Measurements from ENCODE around the gene FOXO1.

DNA sequence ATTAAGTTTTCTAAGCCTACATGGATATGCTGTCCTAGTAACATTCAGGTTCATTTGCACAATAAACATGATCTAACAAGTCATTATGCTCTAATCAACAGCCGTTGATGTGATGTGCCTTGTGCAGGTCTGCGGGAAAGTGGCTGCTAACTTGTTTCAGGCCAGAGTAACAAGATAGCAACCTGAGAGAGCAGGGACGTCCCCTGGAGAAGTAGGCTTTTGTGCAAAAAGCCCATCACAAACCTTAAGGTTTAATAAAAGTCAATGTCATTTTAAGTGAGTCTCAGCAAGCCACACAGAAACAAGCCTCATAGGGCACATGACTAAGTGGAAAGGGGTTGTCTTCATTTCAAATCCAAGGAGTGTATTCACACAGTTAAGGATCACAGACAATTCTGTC lies 17.6 kb downstream of the FOXO1 start:
- TF ChIP-seq, protein P1, sequence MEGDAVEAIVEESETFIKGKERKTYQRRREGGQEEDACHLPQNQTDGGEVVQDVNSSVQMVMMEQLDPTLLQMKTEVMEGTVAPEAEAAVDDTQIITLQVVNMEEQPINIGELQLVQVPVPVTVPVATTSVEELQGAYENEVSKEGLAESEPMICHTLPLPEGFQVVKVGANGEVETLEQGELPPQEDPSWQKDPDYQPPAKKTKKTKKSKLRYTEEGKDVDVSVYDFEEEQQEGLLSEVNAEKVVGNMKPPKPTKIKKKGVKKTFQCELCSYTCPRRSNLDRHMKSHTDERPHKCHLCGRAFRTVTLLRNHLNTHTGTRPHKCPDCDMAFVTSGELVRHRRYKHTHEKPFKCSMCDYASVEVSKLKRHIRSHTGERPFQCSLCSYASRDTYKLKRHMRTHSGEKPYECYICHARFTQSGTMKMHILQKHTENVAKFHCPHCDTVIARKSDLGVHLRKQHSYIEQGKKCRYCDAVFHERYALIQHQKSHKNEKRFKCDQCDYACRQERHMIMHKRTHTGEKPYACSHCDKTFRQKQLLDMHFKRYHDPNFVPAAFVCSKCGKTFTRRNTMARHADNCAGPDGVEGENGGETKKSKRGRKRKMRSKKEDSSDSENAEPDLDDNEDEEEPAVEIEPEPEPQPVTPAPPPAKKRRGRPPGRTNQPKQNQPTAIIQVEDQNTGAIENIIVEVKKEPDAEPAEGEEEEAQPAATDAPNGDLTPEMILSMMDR (IDR thresholded peaks at IDR 0.05; ENCODE audit: low read length), result no peak
- TF ChIP-seq EZH2 (IDR thresholded peaks at IDR 0.05; ENCODE audit: borderline replicate concordance, low read length), result no peak
